ENCODE measurements around the gene NATD1. TPM values are rescaled to one million over a fixed set of nuclear protein-coding genes. Genes with fewer than 3 reads are reported as not detected.

Gene NATD1
- total and polyA plus RNA-seq, 2 experiments from 2014 or later: 5.0 to 6.7 TPM

GRCh38 chr17:21215935-21216334 lies 37.3 kb downstream of the NATD1 start:
- TF ChIP-seq EZH2 (IDR thresholded peaks at IDR 0.05; ENCODE audit: borderline replicate concordance) (no peak), EZH2phosphoT487 (IDR thresholded peaks at IDR 0.05; ENCODE audit: low read depth, severe bottlenecking, unreplicated experiment) (no peak), CTCF (IDR thresholded peaks at IDR 0.05; ENCODE audit: poor library complexity) (no peak)
- Histone ChIP-seq H3K9me3 (ENCODE audit: low read depth) (no peaks in the 10 kb centered on the region), H4K20me1 (ENCODE audit: insufficient read depth, poor library complexity, severe bottlenecking) (peaks cover 26% of the 10 kb centered on the region), H3K27ac (peak overlapping the region; percentile 98), H3K9me2 (replicated peaks; ENCODE audit: insufficient read depth) (no peaks in the 10 kb centered on the region), H3K36me3 (replicated peaks; ENCODE audit: insufficient read depth, low read depth) (no peaks in the 10 kb centered on the region), H3K4me3 (no peak overlapping the region), H3K4me1 (ENCODE audit: insufficient read depth) (peaks cover 23% of the 10 kb centered on the region), H3K27me3 (no peaks in the 10 kb centered on the region), H3K4me2 (peak overlapping the region; percentile 94), H2AFZ (no peak overlapping the region), H3K79me2 (peaks cover 75% of the 10 kb centered on the region)
- DNase-seq (ENCODE audit: low spot score): peak; percentile 41
- 61% methylated on average over 6 of the region's 6 CpGs for WGBS (ENCODE audit: low lambda C conversion rate, missing lambda C conversion rate)

- H4K20me1 ChIP-seq (ENCODE audit: insufficient read depth, poor library complexity, severe bottlenecking): peaks cover 36% of the 10 kb centered on the region
- no peaks in the 10 kb centered on the region for H3K36me3 ChIP-seq (replicated peaks; ENCODE audit: insufficient read depth, low read depth)
- H3K4me1 ChIP-seq (ENCODE audit: insufficient read depth): peaks cover 23% of the 10 kb centered on the region
- H3K9me2 ChIP-seq (replicated peaks; ENCODE audit: insufficient read depth): no peaks in the 10 kb centered on the region
- WGBS (ENCODE audit: low lambda C conversion rate, missing lambda C conversion rate): 18% methylated on average over 23 of the region's 23 CpGs
- DNase-seq (ENCODE audit: low spot score): peak; percentile 44
- no peaks in the 10 kb centered on the region for H3K9me3 ChIP-seq (ENCODE audit: low read depth)
- H3K4me2 ChIP-seq: peak overlapping the region; percentile 94
- peak overlapping the region; percentile 74 for H3K4me3 ChIP-seq
- TF ChIP-seq CTCF (IDR thresholded peaks at IDR 0.05; ENCODE audit: poor library complexity): no peak
- no peaks in the 10 kb centered on the region for H3K27me3 ChIP-seq
- peak overlapping the region; percentile 45 for H2AFZ ChIP-seq
- peak overlapping the region; percentile 98 for H3K27ac ChIP-seq
- peaks cover 82% of the 10 kb centered on the region for H3K79me2 ChIP-seq
Observed at GRCh38 chr17:21214777-21215541, 38.3 kb downstream of the NATD1 start.

GRCh38 chr17:21214015-21214776 lies 39.0 kb downstream of the NATD1 start, which contains the start of gene TMEM11:
Gene TMEM11, minus strand, starts transcription at chr17:21214161. Its CDS starts 9 bp downstream, at chr17:21214152.
- peaks cover 23% of the 10 kb centered on the region for H3K4me1 ChIP-seq (ENCODE audit: insufficient read depth)
- H3K4me2 ChIP-seq: peak within 1 kb of the TSS; percentile 94
- no peaks in the 10 kb centered on the region for H3K36me3 ChIP-seq (replicated peaks; ENCODE audit: insufficient read depth, low read depth)
- no peaks in the 10 kb centered on the region for H3K9me2 ChIP-seq (replicated peaks; ENCODE audit: insufficient read depth)
- peaks cover 85% of the 10 kb centered on the region for H3K79me2 ChIP-seq
- peak within 1 kb of the TSS; percentile 98 for H3K27ac ChIP-seq
- under 1% methylated on average over 71 of the region's 76 CpGs for WGBS (ENCODE audit: low lambda C conversion rate, missing lambda C conversion rate)
- H3K27me3 ChIP-seq: no peaks in the 10 kb centered on the region
- peak within 1 kb of the TSS; percentile 81 for H3K4me3 ChIP-seq
- peak within 1 kb of the TSS; percentile 60 for H2AFZ ChIP-seq
- H3K9me3 ChIP-seq (ENCODE audit: low read depth): no peaks in the 10 kb centered on the region
- DNase-seq (ENCODE audit: low spot score): peak; percentile 98
- H4K20me1 ChIP-seq (ENCODE audit: insufficient read depth, poor library complexity, severe bottlenecking): peaks cover 44% of the 10 kb centered on the region
- TF ChIP-seq CTCF (IDR thresholded peaks at IDR 0.05; ENCODE audit: poor library complexity) (peak; percentile 10), EZH2 (IDR thresholded peaks at IDR 0.05; ENCODE audit: borderline replicate concordance) (no peak), EZH2phosphoT487 (IDR thresholded peaks at IDR 0.05; ENCODE audit: low read depth, severe bottlenecking, unreplicated experiment) (no peak)

Data from hepatocyte (in vitro differentiated cells).